Duodenal mucosa (tissue), 2 donors: Measurements from ENCODE around the gene SLC9A5.

Experiments used
- H3K27ac ChIP-seq: one replicate; pipeline ENCODE4 v1.7.0; 2013; ENCODE audit warnings: low read depth, low read length
- H3K27me3 ChIP-seq, 2 donors: one replicate each; pipeline ENCODE4 v1.7.0; 2013; ENCODE audit warnings: low read length in 2 of 2, control low read depth in 1 of 2; ENCODE audit not compliant: insufficient read depth in 2 of 2, control insufficient read depth in 1 of 2
- H3K36me3 ChIP-seq, 2 donors: one replicate each; pipeline ENCODE4 v1.7.0; 2013; ENCODE audit warnings: low read length in 2 of 2, control low read depth in 1 of 2; ENCODE audit not compliant: insufficient read depth in 2 of 2, control insufficient read depth in 1 of 2
- H3K4me1 ChIP-seq, 2 donors: one replicate each; pipeline ENCODE4 v1.7.0; 2013; ENCODE audit warnings: low read length in 2 of 2, control low read depth in 1 of 2; ENCODE audit not compliant: insufficient read depth in 2 of 2, control insufficient read depth in 1 of 2
- H3K4me3 ChIP-seq, 2 donors: one replicate each; pipeline ENCODE4 v1.7.0; 2013; ENCODE audit warnings: low read length in 2 of 2, low read depth in 1 of 2
- H3K9ac ChIP-seq, 2 donors: one replicate each; pipeline ENCODE4 v1.7.0; 2013; ENCODE audit warnings: low read length in 2 of 2, low read depth in 1 of 2
- H3K9me3 ChIP-seq, 2 donors: one replicate each; pipeline ENCODE4 v1.7.0; 2013; ENCODE audit warnings: low read length in 2 of 2, control low read depth in 1 of 2; ENCODE audit not compliant: control insufficient read depth in 1 of 2

SLC9A5 gene

DNA sequence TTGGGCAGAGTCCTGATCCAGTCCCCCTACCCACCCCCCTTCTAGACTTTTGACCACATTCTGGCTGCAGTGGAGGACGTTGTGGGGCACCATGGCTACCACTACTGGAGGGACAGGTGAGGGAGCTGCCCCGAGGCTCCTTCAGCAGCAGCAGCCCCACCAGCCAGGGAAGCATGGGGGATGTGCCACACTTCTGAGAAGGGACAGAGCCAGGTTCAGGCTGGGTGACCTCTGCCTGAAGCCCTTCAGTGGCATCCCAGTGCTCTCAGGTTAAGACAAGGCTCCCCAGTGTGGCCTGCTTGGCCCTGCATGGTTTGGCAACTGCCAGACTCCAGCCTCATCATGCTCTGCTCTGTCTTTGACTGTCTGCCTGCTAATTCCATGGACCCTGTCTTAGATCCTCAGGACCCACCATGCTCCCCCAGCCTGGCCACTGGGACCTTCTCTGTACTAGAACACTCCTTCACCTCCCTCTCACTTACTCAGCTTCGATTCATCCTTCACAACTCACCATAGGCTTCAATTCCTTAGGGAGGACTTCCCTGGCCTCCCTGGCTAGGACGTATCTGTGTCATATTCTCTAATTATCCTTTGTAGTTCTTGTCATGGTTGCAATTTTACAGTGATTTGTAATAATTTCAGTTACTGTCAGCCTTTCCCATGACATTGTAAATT lies 8.8 kb downstream of the SLC9A5 start:
- Histone ChIP-seq H3K4me3 (no peak overlapping the region), H3K9me3 (no peaks in the 10 kb centered on the region), H3K27ac (no peak overlapping the region), H3K9ac (no peak overlapping the region), H3K27me3 (no peaks in the 10 kb centered on the region), H3K4me1 (peaks cover 0 to 3% of the 10 kb centered on the region in 2 donors), H3K36me3 (no peaks in the 10 kb centered on the region)

DNA sequence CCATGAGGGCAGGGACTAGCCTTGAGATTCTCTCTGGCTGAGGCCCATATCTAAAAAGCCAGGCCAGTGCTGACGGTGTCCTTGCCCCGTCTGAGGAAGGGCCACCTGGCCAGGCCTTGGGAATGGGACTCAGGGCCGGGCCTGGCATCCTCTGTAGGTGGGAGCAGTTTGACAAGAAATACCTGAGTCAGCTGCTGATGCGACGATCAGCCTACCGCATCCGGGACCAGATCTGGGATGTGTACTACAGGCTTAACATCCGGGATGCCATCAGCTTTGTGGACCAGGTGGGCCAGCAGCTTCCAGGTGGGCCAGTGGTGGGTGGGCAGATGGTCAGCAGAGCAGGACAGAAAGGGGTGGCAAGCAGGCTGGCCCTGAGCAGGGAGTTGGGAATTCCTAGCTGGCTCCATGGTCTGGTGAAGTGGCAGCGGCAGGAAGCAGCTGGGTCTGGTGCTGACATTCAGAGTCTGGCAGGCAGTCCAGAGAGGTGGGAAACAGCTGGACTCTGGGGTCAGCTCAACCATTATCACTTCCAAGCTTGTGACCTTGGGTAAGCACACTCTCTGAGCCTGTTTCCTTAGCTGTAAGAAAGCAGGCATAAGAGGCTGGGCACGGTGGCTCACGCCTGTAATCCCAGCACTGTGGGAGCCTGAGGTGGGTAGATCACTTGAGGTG lies 9.5 kb downstream of the SLC9A5 start:
- Histone ChIP-seq H3K4me1 (peaks cover 0 to 3% of the 10 kb centered on the region in 2 donors), H3K9ac (no peak overlapping the region), H3K4me3 (no peak overlapping the region), H3K9me3 (no peaks in the 10 kb centered on the region), H3K27me3 (no peaks in the 10 kb centered on the region), H3K27ac (no peak overlapping the region), H3K36me3 (no peaks in the 10 kb centered on the region)

DNA sequence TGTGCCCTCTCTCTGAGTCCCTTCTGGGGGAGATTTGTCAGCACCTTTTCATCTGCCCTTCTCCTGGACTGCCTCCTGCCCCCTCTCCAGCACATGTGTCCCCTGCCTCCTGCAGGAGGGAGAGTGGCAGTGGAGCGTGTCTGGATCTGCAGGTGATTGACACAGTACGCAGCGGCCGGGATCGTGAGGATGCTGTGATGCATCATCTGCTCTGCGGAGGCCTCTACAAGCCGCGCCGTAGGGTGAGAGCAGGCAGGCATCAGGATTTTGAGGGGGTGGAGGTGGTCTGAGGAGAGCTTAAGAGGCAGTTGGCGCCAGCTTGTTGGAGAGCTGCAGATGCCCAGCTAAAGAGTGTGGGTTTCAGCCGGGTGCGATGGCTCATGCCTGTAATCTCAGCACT lies 10.9 kb downstream of the SLC9A5 start:
- H3K4me1 ChIP-seq: peaks cover 0 to 3% of the 10 kb centered on the region in 2 donors

DNA sequence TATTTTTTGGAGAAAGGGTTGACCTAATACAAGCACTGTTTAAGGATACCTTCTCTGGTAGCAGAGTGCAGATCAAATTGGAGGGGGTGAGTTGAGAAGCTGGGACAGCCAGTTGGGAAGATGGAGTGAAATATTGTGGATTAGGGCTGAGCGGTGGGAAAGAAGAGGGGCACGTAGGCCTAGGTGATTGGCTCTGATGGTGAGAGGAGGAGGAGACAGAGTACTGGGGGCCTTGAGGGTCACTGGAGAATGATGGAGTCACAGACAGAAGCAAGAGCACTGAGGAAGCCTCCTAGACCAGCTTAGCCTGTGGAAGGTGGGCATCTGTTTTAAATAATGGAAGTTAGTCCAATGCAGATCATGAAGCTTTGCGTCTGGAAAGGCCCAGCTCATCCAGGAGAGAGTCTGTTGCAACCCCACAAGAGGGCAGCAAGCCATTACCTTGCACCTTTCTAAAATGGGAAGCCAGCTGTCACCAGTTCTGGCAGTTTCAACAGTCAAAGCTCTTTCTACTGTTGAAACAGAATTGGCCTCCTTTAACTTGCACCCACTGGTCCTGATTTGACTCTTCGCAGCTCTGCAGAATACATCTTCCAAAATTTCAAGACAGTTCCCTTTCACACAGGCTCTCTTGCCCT lies 11.8 kb downstream of the SLC9A5 start:
- H3K4me1 ChIP-seq: no peaks in the 10 kb centered on the region
- H3K36me3 ChIP-seq: no peaks in the 10 kb centered on the region
- no peaks in the 10 kb centered on the region for H3K9me3 ChIP-seq
- H3K27ac ChIP-seq: no peak overlapping the region
- no peak overlapping the region for H3K4me3 ChIP-seq
- H3K27me3 ChIP-seq: peaks cover 0 to 2% of the 10 kb centered on the region in 2 donors
- no peak overlapping the region for H3K9ac ChIP-seq

More for the DNA sequence above, 10.9 kb downstream of the SLC9A5 start:
- H3K27me3 ChIP-seq: peaks cover 0 to 2% of the 10 kb centered on the region in 2 donors
- no peak overlapping the region for H3K9ac ChIP-seq
- H3K9me3 ChIP-seq: no peaks in the 10 kb centered on the region
- H3K4me3 ChIP-seq: no peak overlapping the region
- no peak overlapping the region for H3K27ac ChIP-seq
- H3K36me3 ChIP-seq: no peaks in the 10 kb centered on the region

DNA sequence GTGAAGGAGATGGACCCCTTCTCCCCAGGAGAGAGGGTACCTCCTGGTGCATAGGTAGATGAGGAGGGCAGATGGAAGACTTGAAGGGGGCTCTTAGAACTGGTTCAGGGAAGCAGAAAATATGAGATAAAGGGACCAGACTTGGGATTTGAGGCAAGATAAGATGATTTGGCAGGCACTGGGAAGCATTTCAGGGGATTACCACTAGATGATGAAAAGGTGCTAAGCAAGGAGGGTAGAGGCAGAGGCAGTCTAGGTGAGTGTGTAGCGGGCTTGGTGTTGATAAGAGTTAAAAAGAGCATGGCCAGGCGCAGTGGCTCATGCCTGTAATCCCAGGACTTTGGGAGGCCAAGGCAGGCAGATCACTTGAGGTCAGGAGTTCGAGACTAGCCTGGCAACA lies 14.4 kb downstream of the SLC9A5 start:
- H3K9me3 ChIP-seq: no peaks in the 10 kb centered on the region
- H3K4me1 ChIP-seq: no peaks in the 10 kb centered on the region
- H3K27ac ChIP-seq: no peak overlapping the region

DNA sequence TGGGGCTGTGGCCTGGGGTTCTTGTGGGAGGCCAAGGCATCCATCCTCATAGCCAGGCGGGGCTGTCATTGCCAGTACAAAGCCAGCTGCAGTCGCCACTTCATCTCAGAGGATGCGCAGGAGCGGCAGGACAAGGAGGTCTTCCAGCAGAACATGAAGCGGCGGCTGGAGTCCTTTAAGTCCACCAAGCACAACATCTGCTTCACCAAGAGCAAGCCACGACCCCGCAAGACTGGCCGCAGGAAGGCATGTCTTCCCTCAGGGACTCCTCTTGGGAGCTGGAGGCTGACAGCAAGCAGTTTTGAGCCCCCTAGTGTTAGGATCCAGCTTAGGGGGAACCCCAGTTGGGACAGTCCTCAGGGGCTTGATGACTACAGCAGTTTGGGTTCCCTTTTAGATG lies 15.5 kb downstream of the SLC9A5 start:
- Histone ChIP-seq H3K4me1 (no peaks in the 10 kb centered on the region), H3K36me3 (no peaks in the 10 kb centered on the region), H3K9ac (no peak overlapping the region), H3K9me3 (no peaks in the 10 kb centered on the region), H3K27me3 (peaks cover 0 to 2% of the 10 kb centered on the region in 2 donors), H3K27ac (no peak overlapping the region), H3K4me3 (no peak overlapping the region)

More for the DNA sequence above, 14.4 kb downstream of the SLC9A5 start:
- Histone ChIP-seq H3K27me3 (peaks cover 0 to 2% of the 10 kb centered on the region in 2 donors), H3K36me3 (no peaks in the 10 kb centered on the region), H3K9ac (no peak overlapping the region), H3K4me3 (no peak overlapping the region)

DNA sequence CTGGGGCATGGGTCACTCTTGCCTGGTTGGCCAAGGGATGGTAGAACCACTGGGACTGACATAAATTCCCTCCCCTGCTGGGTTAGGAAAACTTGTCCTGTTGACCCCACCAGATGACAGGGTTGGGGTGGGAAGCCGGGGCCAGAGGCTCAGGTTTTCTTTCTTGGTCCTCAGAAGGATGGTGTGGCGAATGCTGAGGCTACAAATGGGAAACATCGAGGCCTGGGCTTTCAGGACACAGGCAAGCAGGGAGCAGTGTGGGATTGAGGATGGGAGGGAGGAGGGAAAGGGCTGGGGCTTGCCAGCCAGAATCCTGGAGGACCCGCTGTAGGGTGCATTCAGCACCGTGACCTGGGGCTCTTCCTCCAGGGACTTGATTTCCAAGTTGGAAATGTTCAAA lies 16.1 kb downstream of the SLC9A5 start:
- H3K9me3 ChIP-seq: no peaks in the 10 kb centered on the region
- no peaks in the 10 kb centered on the region for H3K36me3 ChIP-seq
- no peak overlapping the region for H3K27ac ChIP-seq
- peaks cover 0 to 2% of the 10 kb centered on the region in 2 donors for H3K27me3 ChIP-seq
- no peak overlapping the region for H3K9ac ChIP-seq
- no peak overlapping the region for H3K4me3 ChIP-seq
- H3K4me1 ChIP-seq: no peaks in the 10 kb centered on the region

DNA sequence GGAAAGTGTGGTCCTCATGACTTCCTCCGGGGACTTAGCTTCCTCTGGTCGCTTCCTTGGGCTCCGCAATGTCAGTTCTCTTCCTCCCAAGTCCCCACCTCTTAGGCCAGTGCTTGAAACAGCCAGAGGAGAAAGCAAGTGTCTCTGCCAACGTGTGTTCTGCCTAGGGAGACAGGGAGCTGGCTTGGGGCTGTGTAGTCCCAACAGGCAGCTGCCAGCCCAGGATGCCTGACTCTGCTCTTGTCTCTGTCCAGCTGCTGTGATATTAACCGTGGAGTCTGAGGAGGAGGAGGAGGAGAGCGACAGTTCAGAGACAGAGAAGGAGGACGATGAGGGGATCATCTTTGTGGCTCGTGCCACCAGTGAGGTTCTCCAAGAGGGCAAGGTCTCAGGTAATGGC lies 17.1 kb downstream of the SLC9A5 start:
- no peaks in the 10 kb centered on the region for H3K4me1 ChIP-seq
- H3K4me3 ChIP-seq: no peak overlapping the region
- peaks cover 0 to 2% of the 10 kb centered on the region in 2 donors for H3K27me3 ChIP-seq
- no peak overlapping the region for H3K27ac ChIP-seq
- H3K9ac ChIP-seq: no peak overlapping the region
- no peaks in the 10 kb centered on the region for H3K36me3 ChIP-seq
- H3K9me3 ChIP-seq: no peaks in the 10 kb centered on the region

DNA sequence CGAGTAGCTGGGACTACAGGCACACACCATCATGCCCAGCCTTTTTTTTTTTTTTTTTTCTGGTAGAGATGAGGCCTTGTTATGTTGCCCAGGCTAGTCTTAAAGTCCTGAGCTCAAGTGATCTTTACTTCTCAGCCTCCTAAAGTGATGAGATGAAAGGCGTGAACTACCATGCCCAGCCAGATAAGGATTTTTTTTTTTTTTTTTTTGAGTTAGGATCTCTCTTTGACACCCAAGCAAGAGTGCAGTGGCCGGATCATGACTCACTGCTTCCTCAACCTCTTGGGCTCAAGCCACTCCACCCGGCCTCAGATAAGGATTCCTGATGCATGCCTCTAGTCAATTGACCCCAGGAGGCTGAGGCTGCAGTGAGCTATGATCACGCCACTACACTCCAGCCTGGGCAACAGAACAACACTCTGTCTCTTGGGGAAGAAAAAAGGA lies 19.4 kb downstream of the SLC9A5 start:
- Histone ChIP-seq H3K27me3 (peaks cover 0 to 2% of the 10 kb centered on the region in 2 donors), H3K9ac (no peak overlapping the region), H3K4me3 (no peak overlapping the region), H3K4me1 (no peaks in the 10 kb centered on the region), H3K9me3 (no peaks in the 10 kb centered on the region), H3K36me3 (no peaks in the 10 kb centered on the region), H3K27ac (no peak overlapping the region)

DNA sequence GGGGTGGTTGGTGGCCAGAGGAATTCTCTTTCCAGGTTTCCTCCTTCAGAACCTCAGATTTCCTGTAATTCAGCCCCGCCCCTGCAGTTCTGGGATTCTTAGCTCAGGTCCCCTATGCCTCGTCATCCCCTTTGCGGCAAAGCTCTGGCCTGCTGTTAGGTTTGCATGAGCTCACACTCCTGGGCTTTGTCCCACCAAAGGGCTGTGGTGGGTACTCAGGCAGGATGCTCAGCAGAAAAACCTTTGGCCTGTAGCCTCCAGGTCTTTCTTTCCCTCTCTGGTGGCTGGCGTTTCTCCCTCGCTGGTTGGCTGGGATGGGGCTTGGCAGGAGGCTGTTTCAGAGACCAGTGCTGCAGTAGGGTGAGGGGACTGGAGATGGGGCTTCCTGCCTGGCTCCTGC lies 21.0 kb downstream of the SLC9A5 start:
- Histone ChIP-seq H3K9me3 (no peaks in the 10 kb centered on the region), H3K27ac (no peak overlapping the region), H3K4me1 (no peaks in the 10 kb centered on the region)

More for the DNA sequence above, 21.0 kb downstream of the SLC9A5 start:
- Histone ChIP-seq H3K9ac (no peak overlapping the region), H3K36me3 (no peaks in the 10 kb centered on the region), H3K27me3 (no peaks in the 10 kb centered on the region), H3K4me3 (no peak overlapping the region)
